Activated naive CD4-positive, alpha-beta T cell treated with anti-CD3 and anti-CD28 coated beads, Interleukin-2, amount 10 ng/mL, durations not matched to agents 7 days and 5 days (primary cell): ENCODE measurements around the gene MAOB.
A peak's percentile ranks its signal among the peaks of the same experiment; 100 is the strongest.

ENCODE experiments used
- CTCF ChIA-PET: fragments of 350-600 bp; sonication (Branson Sonifier 250); formaldehyde crosslinking; loops from one replicate; lab custom pipeline; 2021; ENCODE audit warnings: antibody characterized with exemption; lab: Charles Lee
- DNase-seq: peaks from one replicate; pipeline ENCODE4 v3.0.0-alpha.2; 2020
- H3K27ac Mint-ChIP-seq: one replicate; pipeline ENCODE4 v1.8.0; 2021; ENCODE audit warnings: mild to moderate bottlenecking, moderate library complexity, mixed read lengths
- H3K27me3 Mint-ChIP-seq: one replicate; pipeline ENCODE4 v1.8.0; 2021; ENCODE audit warnings: mild to moderate bottlenecking, mixed read lengths
- H3K36me3 Mint-ChIP-seq: one replicate; pipeline ENCODE4 v1.8.0; 2021; ENCODE audit warnings: mixed read lengths
- H3K4me1 Mint-ChIP-seq: one replicate; pipeline ENCODE4 v1.8.0; 2021; ENCODE audit warnings: mixed read lengths
- H3K4me3 Mint-ChIP-seq: one replicate; pipeline ENCODE4 v1.8.0; 2021; ENCODE audit warnings: mild to moderate bottlenecking, moderate library complexity, mixed read lengths
- H3K9me3 Mint-ChIP-seq: one replicate; pipeline ENCODE4 v1.8.0; 2021; ENCODE audit warnings: mixed read lengths

The MAOB gene

GRCh38 chrX:43753637-43754036 is 128.6 kb downstream of the MAOB start:
- H3K4me3 Mint-ChIP-seq, result no peak overlapping the region
- no peaks in the 10 kb centered on the region for H3K36me3 Mint-ChIP-seq
- DNase-seq, result no peak
- CTCF ChIA-PET, result interaction anchor here (1.0 kb wide), 1 partner anchor 194 kb away, joined by 3 read pairs; no protein-coding TSS in a partner anchor
- H3K27me3 Mint-ChIP-seq, result no peaks in the 10 kb centered on the region
- H3K9me3 Mint-ChIP-seq, result no peaks in the 10 kb centered on the region
- H3K4me1 Mint-ChIP-seq, result peaks cover 2% of the 10 kb centered on the region
- H3K27ac Mint-ChIP-seq, result no peak overlapping the region

- Mint-ChIP-seq H3K36me3 (no peaks in the 10 kb centered on the region), H3K4me3 (no peak overlapping the region), H3K4me1 (peaks cover 2% of the 10 kb centered on the region), H3K9me3 (no peaks in the 10 kb centered on the region), H3K27ac (no peak overlapping the region), H3K27me3 (no peaks in the 10 kb centered on the region)
- DNase-seq, result peak; percentile 44
- CTCF ChIA-PET, result interaction anchor here (0.7 to 3.1 kb wide), 6 partner anchors 15 to 1952 kb away, joined by 3 to 18 read pairs (median 4); no protein-coding TSS in a partner anchor
Measured at GRCh38 chrX:43750248-43750676, 132.0 kb downstream of the MAOB start.

GRCh38 chrX:43747476-43747875 is 134.8 kb downstream of the MAOB start:
- no peaks in the 10 kb centered on the region for H3K27me3 Mint-ChIP-seq
- H3K27ac Mint-ChIP-seq, result no peak overlapping the region
- H3K4me3 Mint-ChIP-seq, result no peak overlapping the region
- CTCF ChIA-PET, result no interaction called here
- H3K4me1 Mint-ChIP-seq, result peaks cover 2% of the 10 kb centered on the region
- no peaks in the 10 kb centered on the region for H3K9me3 Mint-ChIP-seq
- no peaks in the 10 kb centered on the region for H3K36me3 Mint-ChIP-seq
- DNase-seq, result no peak

- Mint-ChIP-seq H3K9me3 (no peaks in the 10 kb centered on the region), H3K4me3 (no peak overlapping the region)
- CTCF ChIA-PET, result no interaction called here
Measured at GRCh38 chrX:43745938-43746721, 136.1 kb downstream of the MAOB start.

GRCh38 chrX:43744284-43744683 is 138.0 kb downstream of the MAOB start:
- no peaks in the 10 kb centered on the region for H3K9me3 Mint-ChIP-seq
- CTCF ChIA-PET, result no interaction called here
- H3K36me3 Mint-ChIP-seq, result no peaks in the 10 kb centered on the region
- DNase-seq, result no peak
- H3K27ac Mint-ChIP-seq, result no peak overlapping the region
- H3K4me3 Mint-ChIP-seq, result no peak overlapping the region
- no peaks in the 10 kb centered on the region for H3K27me3 Mint-ChIP-seq
- no peaks in the 10 kb centered on the region for H3K4me1 Mint-ChIP-seq

More at GRCh38 chrX:43745938-43746721, 136.1 kb downstream of the MAOB start:
- H3K27ac Mint-ChIP-seq, result no peak overlapping the region
- no peaks in the 10 kb centered on the region for H3K36me3 Mint-ChIP-seq
- DNase-seq, result no peak
- no peaks in the 10 kb centered on the region for H3K27me3 Mint-ChIP-seq
- peaks cover 2% of the 10 kb centered on the region for H3K4me1 Mint-ChIP-seq

GRCh38 chrX:43743100-43743822 is 139.0 kb downstream of the MAOB start:
- Mint-ChIP-seq H3K4me3 (no peak overlapping the region), H3K27ac (no peak overlapping the region), H3K9me3 (no peaks in the 10 kb centered on the region), H3K27me3 (no peaks in the 10 kb centered on the region), H3K4me1 (no peaks in the 10 kb centered on the region), H3K36me3 (no peaks in the 10 kb centered on the region)
- CTCF ChIA-PET, result no interaction called here
- DNase-seq, result no peak

GRCh38 chrX:43741843-43742573 is 140.2 kb downstream of the MAOB start:
- H3K4me1 Mint-ChIP-seq, result no peaks in the 10 kb centered on the region
- CTCF ChIA-PET, result interaction anchor here (1.0 kb wide), 1 partner anchor 184 kb away, joined by 3 read pairs; no protein-coding TSS in a partner anchor
- no peaks in the 10 kb centered on the region for H3K9me3 Mint-ChIP-seq
- no peak for DNase-seq
- no peaks in the 10 kb centered on the region for H3K36me3 Mint-ChIP-seq
- no peak overlapping the region for H3K4me3 Mint-ChIP-seq
- no peaks in the 10 kb centered on the region for H3K27me3 Mint-ChIP-seq
- H3K27ac Mint-ChIP-seq, result no peak overlapping the region

GRCh38 chrX:43735957-43736356 is 146.3 kb downstream of the MAOB start:
- DNase-seq, result no peak
- H3K4me3 Mint-ChIP-seq, result no peak overlapping the region
- H3K27ac Mint-ChIP-seq, result no peak overlapping the region
- no peaks in the 10 kb centered on the region for H3K36me3 Mint-ChIP-seq
- CTCF ChIA-PET, result no interaction called here
- no peaks in the 10 kb centered on the region for H3K9me3 Mint-ChIP-seq
- H3K4me1 Mint-ChIP-seq, result no peaks in the 10 kb centered on the region
- no peaks in the 10 kb centered on the region for H3K27me3 Mint-ChIP-seq

GRCh38 chrX:43735534-43735933 is 146.7 kb downstream of the MAOB start:
- H3K4me3 Mint-ChIP-seq, result no peak overlapping the region
- H3K27me3 Mint-ChIP-seq, result no peaks in the 10 kb centered on the region
- no peak overlapping the region for H3K27ac Mint-ChIP-seq
- no peak for DNase-seq
- H3K4me1 Mint-ChIP-seq, result no peaks in the 10 kb centered on the region
- no peaks in the 10 kb centered on the region for H3K36me3 Mint-ChIP-seq
- CTCF ChIA-PET, result interaction anchor here (1.3 kb wide), 1 partner anchor 15 kb away, joined by 4 read pairs; no protein-coding TSS in a partner anchor
- H3K9me3 Mint-ChIP-seq, result no peaks in the 10 kb centered on the region

- no peak for DNase-seq
- Mint-ChIP-seq H3K4me3 (no peak overlapping the region), H3K27ac (no peak overlapping the region), H3K36me3 (no peaks in the 10 kb centered on the region), H3K4me1 (no peaks in the 10 kb centered on the region), H3K9me3 (no peaks in the 10 kb centered on the region), H3K27me3 (no peaks in the 10 kb centered on the region)
- CTCF ChIA-PET, result interaction anchor here (1.3 kb wide), 1 partner anchor 16 kb away, joined by 4 read pairs; no protein-coding TSS in a partner anchor
Measured at GRCh38 chrX:43734444-43734843, 147.8 kb downstream of the MAOB start.

- no peaks in the 10 kb centered on the region for H3K27me3 Mint-ChIP-seq
Measured at GRCh38 chrX:43733699-43734098, 148.6 kb downstream of the MAOB start.

GRCh38 chrX:43731086-43731485 is 151.2 kb downstream of the MAOB start:
- Mint-ChIP-seq H3K4me3 (no peak overlapping the region), H3K4me1 (no peaks in the 10 kb centered on the region), H3K9me3 (no peaks in the 10 kb centered on the region), H3K36me3 (no peaks in the 10 kb centered on the region), H3K27me3 (no peaks in the 10 kb centered on the region), H3K27ac (no peak overlapping the region)
- CTCF ChIA-PET, result no interaction called here
- DNase-seq, result no peak

More at GRCh38 chrX:43733699-43734098, 148.6 kb downstream of the MAOB start:
- CTCF ChIA-PET, result no interaction called here
- no peak for DNase-seq
- no peaks in the 10 kb centered on the region for H3K9me3 Mint-ChIP-seq
- H3K27ac Mint-ChIP-seq, result no peak overlapping the region
- H3K4me1 Mint-ChIP-seq, result no peaks in the 10 kb centered on the region
- H3K36me3 Mint-ChIP-seq, result no peaks in the 10 kb centered on the region
- no peak overlapping the region for H3K4me3 Mint-ChIP-seq

- H3K27ac Mint-ChIP-seq, result no peak overlapping the region
- H3K27me3 Mint-ChIP-seq, result no peaks in the 10 kb centered on the region
- H3K9me3 Mint-ChIP-seq, result no peaks in the 10 kb centered on the region
- DNase-seq, result no peak
- no peak overlapping the region for H3K4me3 Mint-ChIP-seq
- no peaks in the 10 kb centered on the region for H3K4me1 Mint-ChIP-seq
- H3K36me3 Mint-ChIP-seq, result no peaks in the 10 kb centered on the region
- CTCF ChIA-PET, result no interaction called here
Measured at GRCh38 chrX:43728966-43729365, 153.3 kb downstream of the MAOB start.

- no peak overlapping the region for H3K27ac Mint-ChIP-seq
Measured at GRCh38 chrX:43728002-43728401, 154.2 kb downstream of the MAOB start.

More at GRCh38 chrX:43728002-43728401, 154.2 kb downstream of the MAOB start:
- H3K4me1 Mint-ChIP-seq, result no peaks in the 10 kb centered on the region
- no peak overlapping the region for H3K4me3 Mint-ChIP-seq
- H3K36me3 Mint-ChIP-seq, result no peaks in the 10 kb centered on the region
- no peak for DNase-seq
- no peaks in the 10 kb centered on the region for H3K9me3 Mint-ChIP-seq
- CTCF ChIA-PET, result no interaction called here
- no peaks in the 10 kb centered on the region for H3K27me3 Mint-ChIP-seq
